GM12801 (cell line): Measurements from ENCODE around the gene HP.
"Not testable (repeated sequence)": the region's sequence is repeated elsewhere in the genome, so short reads cannot be mapped to it uniquely, and the experiment has no call there.

Experiments
- TF ChIP-seq, protein P1 (sequence below): IDR thresholded peaks from one replicate; pipeline ENCODE4 v1.5.1; 2011; ENCODE audit warnings: control low read depth; ENCODE audit not compliant: insufficient read length; ENCODE audit errors: extremely low read depth

The HP gene

DNA sequence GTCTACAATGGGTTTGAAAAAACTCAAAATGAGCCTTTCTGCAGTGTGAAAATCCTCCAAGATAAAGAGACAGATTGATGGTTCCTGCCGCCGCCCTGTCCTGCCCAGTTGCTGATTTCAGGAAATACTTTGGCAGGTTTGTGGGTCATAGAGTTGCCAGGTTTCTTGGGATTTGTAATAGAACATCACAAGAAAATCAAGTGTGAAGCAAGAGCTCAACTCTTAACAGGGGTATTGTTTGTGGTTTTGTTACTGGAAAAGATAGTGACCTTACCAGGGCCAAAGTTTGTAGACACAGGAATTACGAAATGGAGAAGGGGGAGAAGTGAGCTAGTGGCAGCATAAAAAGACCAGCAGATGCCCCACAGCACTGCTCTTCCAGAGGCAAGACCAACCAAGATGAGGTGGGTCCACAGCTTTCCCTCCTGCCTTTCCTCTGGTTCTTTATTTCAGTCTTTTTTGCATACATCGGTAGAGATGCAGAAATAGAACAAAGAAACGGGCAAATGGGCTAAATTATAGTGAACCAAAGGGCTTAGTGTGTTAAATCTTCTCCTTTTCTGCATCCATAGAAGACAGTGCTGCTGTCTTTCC, at the start of gene HP:
TSS of gene HP (plus strand) at position 252 of the 594 bp plus-strand sequence. CDS start at position 400, 148 bp downstream.
- TF ChIP-seq, protein P1, sequence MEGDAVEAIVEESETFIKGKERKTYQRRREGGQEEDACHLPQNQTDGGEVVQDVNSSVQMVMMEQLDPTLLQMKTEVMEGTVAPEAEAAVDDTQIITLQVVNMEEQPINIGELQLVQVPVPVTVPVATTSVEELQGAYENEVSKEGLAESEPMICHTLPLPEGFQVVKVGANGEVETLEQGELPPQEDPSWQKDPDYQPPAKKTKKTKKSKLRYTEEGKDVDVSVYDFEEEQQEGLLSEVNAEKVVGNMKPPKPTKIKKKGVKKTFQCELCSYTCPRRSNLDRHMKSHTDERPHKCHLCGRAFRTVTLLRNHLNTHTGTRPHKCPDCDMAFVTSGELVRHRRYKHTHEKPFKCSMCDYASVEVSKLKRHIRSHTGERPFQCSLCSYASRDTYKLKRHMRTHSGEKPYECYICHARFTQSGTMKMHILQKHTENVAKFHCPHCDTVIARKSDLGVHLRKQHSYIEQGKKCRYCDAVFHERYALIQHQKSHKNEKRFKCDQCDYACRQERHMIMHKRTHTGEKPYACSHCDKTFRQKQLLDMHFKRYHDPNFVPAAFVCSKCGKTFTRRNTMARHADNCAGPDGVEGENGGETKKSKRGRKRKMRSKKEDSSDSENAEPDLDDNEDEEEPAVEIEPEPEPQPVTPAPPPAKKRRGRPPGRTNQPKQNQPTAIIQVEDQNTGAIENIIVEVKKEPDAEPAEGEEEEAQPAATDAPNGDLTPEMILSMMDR, result not testable (repeated sequence)

DNA sequence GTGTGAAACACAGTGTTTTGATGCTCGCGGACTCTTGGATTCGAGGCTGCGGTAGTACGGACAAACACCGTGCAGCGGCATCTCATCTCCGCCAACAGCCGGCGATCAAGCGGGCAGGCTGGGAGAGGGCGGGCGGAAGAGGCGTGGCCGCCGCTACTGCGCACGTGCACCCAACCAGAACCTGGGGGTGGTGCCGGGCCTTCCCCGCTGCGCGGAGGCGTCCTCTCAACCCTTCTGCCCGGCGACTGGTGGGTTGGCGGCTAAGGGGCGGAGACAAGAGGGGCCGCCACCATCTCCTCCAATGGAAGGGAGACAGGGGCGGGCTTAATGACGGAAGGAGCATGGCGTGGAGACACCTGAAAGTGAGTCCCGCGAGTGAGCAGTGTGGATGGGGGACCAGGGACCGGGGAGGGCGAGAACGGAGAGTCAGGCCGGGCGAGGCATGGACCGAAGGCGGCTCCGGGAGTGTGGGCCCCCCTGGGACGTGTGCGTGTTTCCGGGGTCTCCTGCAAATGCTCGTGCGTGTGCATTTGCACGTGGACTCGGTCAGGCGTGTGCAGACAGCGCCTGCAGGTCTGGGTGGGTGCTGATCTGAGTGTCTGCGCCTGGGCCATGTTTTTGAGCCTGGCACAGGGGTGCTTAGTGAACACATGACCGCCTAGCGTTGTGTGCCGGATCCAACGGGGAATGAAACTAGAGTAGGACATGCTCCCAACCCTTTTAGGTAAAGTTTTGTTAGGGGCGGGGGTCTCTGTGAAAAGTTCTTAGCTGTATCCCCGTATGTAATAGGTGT, 45.7 kb upstream of the HP start, which contains the start of gene DHODH:
TSS of gene DHODH (plus strand) at position 321 of the 793 bp plus-strand sequence. CDS start at position 342, 21 bp downstream.
- TF ChIP-seq, protein P1, result no peak

- TF ChIP-seq, protein P1, result no peak
Observed at GRCh38 chr16:72009779-72010178, 44.5 kb upstream of the HP start.

DNA sequence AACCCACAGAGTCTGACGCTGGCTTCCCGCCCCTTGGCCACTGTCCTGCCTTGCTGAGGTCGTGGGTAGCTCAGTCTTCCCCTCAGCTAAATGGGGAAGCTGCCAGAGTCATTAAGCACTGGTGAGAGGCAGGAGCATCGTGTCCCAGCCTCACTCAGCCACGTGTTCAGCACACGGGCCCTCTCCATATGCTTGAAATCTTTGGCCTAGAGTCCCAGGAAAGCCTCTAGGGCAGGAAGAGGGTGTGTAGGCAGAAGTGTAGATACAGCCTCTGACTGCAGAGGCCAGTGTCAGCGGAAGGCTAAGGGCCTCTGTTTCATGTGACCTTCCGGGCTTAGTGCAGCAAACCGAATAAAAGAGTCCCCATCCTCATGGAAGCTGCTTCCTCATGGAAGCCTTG, 41.7 kb upstream of the HP start:
- TF ChIP-seq, protein P1, result no peak

- TF ChIP-seq, protein P1, result no peak
Observed at GRCh38 chr16:72013389-72013788, 40.9 kb upstream of the HP start.

- TF ChIP-seq, protein P1, result no peak
Observed at GRCh38 chr16:72013888-72014581, 40.3 kb upstream of the HP start.

GRCh38 chr16:72014675-72015074, 39.6 kb upstream of the HP start:
- TF ChIP-seq, protein P1, result no peak
